NCI-H187 (cell line): ENCODE results near the gene MYO16.
"Not testable (repeated sequence)": the region's sequence is repeated elsewhere in the genome, so short reads cannot be mapped to it uniquely, and the experiment has no call there.

Experiments
- DNase-seq, 2 experiments: peaks; one replicate each; lab custom pipeline; 2025; lab: John Stamatoyannopoulos, UW

The MYO16 gene

DNA sequence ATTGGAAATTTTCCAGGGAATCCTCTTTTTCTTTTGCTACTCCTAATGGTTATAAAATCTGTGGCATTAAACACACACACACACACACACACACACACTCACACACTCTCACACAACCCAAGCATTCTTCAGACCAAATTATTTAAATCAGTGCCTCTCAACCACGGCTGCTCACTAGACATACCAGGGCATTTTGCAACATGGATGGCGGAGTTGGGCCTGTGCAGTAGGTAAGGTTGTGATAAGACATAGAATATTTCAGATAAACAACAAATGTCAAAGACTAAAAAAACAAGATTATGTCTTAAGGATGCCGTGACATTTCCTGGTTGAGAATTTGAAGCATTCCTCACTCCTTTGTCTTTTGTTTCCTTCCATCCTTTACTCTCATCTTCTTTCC is 443.1 kb downstream of the MYO16 start:
- DNase-seq, result no peak

DNA sequence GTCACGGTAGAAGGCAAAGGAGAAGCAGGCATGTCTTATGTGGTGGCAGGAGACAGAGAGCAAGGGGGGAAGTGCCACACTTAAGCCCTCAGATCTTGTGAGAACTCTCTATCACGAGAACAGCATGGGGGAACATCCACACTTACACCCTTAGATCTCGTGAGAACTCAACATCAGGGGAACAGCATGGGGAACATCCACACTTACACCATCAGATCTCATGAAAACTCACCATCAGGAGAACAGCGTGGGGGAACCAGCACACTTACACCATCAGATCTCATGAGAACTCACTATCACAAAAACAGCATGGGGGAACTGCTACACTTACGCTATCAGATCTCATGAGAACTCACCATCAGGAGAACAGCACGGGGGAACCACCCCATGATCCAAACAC is 445.0 kb downstream of the MYO16 start:
- no peak for DNase-seq

DNA sequence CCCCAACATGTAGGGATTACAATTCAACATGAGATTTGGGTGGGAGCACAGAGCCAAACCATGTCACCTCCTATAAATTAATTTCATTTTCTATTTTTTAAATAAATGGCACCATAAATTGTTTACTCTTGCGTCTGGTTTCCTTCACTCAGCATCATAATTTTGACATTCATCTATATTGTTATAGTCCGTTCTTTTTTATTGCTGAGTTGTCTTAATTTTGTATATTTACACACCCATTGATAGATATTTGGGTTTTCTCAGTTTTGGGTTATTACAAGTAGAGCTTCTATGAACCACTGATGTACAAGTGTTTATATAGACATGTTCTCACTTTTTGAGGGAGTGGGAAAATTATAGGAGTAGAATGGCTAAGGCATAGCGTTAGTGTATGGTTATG is 445.4 kb downstream of the MYO16 start:
- DNase-seq, result no peak

DNA sequence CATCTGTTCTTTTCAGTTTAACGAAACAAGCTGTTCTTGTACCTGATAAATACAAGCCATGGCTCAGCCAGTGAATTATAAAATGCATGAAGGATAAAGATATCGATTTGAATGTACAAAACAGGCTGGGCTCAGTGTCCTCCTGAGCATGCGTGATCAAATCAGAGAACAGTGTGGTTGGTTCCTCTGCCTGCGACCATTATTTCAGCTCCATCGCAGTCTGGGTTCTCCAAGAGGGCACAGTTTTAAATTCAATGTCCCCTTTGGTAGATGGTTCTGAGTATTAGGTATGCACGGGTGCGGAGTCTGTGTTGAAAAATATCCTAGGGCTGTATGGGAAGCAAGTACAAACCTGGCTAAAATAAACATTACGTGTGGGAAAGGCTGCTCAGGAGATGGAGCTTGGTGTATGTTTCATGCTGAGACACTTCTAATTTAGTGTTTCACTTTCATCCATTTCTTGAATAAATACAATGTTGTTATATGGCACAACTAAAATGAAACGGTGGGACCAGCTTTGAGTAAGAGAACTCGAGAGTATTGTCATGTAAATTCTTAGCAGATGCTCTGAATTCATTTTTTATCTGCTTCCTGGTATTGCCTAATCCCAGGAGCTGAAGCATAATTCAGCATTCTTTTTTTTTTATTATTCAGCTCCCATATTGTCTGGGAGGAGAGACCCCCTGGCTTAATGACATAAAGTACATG is 458.7 kb downstream of the MYO16 start:
- no peak for DNase-seq

DNA sequence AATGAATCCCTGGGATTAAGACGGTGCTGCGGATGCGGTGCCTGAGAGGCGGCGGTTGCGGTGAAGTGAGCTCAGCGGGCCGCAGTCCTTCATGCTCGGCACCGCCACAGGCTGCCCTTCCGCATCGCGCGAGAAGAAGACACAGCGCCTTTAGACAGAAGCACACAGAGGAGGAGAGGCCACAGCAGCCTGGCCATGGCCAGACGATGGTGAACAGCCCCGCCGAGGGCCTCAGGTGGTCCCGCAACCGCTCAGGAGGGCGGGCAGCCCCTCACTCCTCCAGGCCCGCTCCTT is 459.2 kb downstream of the MYO16 start:
- DNase-seq, result no peak

DNA sequence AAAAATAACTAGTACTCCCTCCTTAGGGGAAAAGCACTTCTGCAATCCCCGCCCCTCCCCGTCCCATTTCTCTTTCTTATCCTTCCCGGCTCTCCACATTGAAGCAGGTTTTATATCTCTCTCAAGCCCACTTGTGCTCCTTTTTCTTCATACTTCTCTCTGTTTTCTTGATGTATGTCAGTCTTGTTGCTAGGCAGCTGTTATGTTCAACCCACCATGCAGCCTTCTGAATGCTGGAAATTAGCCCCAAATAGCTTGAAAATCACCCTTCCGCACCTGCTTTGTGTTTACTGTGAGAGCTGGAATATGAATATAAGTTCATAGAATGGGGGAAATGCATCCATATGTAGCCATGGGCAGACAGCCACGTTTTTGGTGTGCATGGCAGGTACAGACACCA is 461.4 kb downstream of the MYO16 start:
- no peak for DNase-seq

DNA sequence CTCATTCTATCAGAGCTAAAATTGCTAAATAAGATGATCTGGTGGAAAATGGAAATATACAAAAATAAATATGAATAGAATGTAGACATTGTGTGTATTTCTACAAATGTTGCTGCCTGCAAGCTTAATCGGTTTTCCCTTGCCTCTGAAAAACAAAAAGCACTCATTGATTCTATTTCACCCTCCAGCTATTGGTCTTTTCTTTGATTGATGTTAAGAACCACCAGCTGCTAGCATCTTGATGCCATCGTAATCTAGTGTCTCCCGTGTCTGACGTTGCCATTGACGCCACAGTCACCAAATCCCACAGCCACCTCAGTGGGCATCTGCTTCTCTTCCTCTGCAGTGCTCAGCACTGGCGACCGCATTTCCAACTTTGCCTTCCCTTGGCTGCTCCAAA is 461.8 kb downstream of the MYO16 start:
- DNase-seq, result no peak

DNA sequence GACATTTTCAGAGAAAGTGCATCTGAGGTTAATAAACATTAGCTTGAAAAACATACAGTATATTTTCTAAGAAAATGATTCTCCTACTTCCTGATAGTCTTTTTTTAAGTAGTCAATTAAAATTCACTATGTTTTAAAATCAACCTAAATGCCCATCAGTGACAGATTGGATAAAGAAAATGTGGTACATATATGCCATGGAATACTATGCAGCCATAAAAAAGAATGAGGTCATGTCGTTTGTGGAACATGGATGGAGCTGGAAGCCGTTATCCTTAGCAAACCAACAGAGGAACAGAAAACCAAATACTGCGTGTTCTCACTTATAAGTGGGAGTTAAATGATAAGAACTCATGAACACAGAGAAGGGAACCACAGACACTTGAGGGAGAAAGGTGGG is 462.8 kb downstream of the MYO16 start:
- not testable (repeated sequence) for DNase-seq

DNA sequence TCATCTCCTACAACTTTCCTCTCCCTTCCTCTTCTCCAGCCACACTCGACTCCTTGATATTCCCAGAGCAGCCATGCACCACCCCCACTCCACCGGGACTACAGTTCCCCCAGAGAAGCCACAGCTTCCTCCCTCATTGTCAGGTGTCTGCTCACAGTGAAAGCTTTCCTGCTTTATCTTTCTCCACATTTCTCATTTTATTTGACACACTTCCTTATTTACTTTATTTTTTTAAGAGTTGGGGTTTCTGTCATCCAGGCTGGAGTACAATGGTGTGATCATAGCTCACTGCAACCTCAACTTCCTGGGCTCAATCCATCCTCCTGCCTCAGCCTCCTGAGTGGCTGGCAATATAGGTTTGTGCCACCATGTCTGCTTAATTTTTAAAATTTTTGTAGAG is 464.6 kb downstream of the MYO16 start:
- DNase-seq, result no peak

DNA sequence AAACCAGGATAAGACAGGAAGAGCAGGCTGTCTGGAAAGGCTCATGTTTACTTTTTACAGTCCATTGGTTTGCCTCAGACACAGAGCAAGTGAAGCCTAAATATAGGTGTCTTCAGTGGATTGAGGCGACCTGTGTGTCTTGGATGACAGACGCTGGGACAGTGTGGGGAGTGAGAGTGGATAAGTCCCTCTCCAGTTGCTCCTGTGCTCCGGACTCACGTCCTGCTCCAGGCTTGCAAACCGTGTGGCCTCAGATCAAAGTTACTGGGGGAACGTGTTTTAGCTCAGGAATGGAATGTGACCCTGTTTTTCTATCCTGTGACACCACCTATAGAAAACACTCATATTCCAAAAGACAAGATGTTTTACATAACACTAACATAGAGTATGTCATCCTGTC is 465.7 kb downstream of the MYO16 start:
- DNase-seq, result no peak

DNA sequence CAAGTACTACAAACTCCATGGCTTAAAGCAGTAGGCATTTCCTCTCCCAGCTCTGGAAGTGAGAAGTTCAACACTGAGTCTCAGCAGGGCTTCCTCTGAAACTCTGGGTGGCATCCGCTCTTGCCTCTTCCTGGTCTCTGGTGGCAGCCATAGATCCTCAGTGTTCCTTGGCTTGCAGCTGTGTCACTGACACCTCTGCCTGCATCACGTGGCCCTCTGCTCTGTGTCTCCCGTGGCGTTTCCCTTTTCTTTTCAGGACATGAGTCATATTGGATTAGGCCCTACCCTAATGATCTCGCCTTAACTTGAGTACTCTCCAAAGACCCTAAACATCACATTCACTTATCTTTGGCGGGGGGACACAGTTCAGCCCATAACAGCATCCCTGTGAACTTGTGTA is 466.7 kb downstream of the MYO16 start:
- no peak for DNase-seq

DNA sequence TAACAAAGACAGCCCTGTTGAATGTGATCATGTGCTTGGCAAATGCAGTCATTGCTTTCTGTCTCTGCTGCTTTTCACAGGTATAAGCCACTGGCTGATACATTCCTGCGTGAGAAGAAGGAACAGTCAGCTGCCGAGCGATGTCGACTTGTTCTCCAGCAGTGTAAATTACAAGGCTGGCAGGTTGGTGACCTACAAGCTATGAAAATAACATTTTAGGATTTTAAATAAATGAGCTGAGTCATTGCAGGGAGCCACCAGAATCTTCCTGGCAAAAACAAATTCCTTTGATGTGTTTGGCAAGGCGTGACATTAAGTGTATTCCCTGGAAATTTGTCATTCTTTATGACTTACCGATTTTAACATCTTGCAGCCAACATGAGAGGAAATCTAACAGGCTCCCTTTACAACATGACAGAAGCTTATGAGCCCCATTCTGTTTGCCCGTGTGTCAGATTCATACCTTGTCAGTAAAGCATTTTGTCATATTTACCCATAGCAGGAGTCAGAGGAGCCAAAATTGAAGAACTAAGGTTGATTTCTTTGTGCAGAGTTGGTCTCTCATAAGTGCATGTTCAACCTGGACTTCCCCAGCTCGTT is 471.4 kb downstream of the MYO16 start:
- no peak for DNase-seq

DNA sequence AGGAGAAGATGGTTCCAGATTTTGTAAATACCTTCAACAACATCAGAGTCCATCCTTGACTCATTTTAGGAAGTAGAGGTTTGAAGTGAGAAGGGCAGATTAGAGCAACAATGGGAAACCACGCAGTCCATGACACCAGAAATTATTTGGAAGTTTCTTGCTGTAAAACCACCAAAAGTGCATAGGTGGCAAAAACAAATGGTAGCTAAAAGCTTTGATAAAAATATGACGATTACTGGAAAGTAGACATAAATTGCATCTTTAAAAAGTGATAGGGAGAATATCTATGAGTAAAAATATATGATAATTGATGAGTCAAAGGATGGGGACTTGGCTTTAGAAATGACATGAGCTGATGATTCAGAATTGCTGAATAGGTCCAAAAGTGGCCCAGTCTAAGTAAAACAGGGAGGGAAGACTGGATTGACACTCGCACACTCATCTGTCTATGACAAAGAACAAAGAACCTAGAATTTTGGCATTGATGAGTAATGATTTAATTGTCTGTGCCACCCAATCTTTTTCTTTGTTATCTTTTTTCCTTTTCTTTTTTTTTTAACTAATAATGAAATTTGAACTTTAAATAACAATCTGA is 472.2 kb downstream of the MYO16 start:
- no peak for DNase-seq

DNA sequence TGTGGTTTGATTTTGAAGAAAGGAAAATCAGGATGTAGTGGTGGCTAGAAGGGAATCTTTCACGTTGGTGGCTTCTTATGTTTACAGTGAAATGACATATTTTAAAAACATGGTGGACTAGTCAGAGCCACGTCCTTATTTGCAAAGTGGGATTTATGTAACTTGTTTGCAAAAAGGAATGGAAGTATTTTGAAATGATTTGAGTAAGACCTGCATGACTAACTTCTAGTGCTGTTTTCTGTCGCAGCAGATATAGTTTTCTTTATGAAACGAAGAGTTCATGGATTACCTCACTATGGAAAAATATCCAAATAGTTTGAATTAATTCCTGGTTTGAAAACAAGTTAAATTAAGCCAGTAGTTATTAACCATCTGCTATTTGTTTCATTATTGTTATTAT is 476.5 kb downstream of the MYO16 start:
- DNase-seq, result no peak

DNA sequence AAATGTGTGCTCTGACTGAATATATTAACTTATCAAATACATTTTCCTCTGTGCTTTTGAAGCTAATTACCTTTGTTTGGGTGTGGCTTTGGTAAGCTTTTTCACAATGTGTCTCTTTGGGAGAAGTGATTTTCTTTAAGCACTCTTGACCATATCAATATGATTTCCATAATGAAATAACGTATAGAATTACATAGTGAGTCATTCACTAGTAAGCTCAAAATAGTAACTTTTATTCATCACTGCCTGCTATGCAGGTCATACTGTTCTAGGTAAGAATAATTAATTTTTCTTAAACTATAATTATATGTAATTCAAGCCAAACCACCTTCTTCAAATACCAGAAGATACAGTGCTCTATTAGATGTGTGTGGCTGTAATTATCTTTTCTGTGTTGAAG is 480.7 kb downstream of the MYO16 start:
- DNase-seq, result no peak

DNA sequence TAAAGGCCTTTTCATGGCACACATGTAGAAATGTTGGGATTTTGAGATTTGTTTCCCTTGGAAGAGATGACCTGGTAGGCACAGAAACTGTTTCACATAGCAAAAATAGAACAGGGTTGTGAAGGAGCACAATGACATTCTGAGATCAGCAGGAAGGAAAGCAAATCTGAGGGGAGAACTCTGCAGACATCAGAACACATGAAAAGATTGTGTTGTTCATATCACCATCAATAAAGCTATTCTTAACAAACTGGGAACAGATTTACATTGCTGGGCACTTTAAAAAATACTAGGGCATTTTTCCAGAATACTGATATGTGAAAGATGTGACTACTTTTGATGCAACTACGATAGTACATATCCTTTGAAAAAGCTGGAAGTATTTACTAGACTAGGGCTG is 481.7 kb downstream of the MYO16 start:
- DNase-seq, result no peak

DNA sequence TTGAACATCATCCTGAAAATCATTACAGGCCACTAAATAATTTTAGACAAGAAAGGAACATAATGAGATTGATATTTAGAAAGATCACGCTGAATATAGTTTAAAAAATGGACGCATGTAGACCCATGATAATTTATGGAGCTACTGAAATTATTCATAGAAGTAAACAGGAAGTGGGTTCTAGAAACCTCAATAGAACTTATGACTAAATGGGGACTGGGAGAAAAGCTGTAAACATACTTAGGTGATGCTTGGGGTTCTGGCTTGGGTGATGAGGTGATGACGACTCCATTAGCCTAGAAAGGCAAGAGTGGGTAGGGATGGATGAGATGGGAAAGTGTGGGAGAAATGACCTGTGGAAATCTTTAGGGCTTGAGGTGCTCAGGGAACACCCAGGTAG is 484.0 kb downstream of the MYO16 start:
- no peak for DNase-seq

DNA sequence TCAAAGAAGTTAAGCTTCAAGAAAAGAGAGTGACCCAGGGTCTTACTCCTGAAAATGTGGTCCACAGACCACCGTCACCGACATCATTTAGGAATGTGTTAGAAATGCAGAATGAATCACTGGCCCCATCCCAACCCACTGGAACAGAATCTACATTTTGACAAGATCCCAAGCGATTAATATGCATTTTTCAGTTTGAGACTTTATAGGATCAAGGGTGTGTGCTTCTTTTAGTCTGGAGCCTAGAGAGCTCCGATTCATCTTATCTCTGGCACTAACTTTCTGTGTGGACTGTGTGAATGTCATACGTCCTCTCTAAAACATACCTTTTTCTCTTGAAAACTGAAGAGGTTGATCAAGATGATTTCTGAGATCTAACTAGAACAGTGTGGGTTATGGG is 484.8 kb downstream of the MYO16 start:
- DNase-seq, result no peak

DNA sequence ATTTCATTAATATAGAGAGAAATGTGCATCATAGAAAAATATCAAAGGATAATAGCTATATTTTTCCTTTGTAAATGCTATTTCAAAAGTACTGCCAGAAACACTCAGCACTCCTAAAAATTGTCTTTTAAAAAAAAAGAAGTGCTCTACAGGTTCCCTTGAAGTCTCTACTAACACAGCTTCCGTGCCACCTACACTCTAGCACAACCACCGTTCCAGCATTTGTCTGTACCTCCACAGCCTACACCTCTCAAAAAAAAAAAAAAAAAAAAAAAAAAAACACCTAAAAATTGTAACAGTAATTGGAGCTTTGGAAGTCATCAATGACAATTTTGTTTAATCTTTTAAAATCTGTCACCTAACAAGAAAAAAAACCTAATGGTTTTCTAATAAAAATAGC is 485.6 kb downstream of the MYO16 start:
- no peak for DNase-seq

DNA sequence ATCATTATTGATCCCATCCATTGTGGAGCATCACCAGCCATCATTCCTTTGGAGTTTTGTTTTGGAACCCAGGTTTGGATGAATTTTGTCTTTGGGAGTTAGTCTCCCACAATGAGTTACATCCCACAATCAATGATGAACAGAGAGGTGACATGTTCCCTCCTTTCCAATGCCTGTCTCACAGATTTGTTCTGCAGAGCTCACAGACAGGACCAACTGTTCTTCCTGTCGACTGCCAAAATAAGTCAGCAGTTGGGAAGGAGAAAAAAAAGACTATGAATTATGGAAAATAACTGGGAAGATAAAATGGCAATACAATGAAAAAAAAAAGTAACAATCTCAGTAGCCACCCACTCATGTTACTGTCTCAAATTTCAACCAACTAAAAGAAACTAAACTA is 489.1 kb downstream of the MYO16 start:
- no peak for DNase-seq

DNA sequence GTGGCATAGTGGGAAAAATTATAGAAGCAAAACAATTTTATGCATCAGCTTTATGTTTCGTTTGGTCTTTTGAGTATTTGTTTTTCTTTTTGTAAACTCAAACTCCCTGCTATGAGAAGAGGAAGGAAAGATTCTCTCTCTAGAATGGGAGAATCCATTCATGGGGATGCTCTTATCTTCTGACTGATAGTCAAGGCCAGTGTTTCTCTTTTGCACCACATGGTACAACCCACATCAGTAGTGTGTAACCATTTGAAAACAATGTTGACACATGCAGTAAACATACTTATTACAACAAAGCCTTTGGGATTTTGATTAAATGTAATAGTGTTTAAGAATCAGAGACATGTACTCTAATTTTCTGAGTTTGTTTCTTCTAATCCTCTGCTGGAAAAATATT is 490.5 kb downstream of the MYO16 start:
- no peak for DNase-seq

DNA sequence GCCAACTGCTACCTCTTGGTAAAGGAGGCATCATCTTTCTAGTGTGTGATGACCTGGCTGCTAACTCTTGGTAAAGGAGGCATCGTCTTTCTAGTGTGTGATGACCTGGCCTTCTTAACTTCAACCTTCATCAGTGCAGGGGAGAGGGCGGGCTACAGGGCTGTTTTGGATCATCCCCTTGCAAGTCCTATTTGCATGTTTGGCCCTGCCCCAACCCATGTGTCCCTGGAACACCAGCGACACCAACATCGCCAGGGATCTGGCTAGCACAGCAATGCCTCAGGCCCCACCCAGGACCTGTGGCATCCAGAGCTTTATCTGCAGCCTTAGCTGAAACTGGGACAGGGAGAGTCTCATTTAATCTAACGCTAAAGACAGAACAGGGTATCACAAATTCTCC is 492.4 kb downstream of the MYO16 start:
- no peak for DNase-seq

DNA sequence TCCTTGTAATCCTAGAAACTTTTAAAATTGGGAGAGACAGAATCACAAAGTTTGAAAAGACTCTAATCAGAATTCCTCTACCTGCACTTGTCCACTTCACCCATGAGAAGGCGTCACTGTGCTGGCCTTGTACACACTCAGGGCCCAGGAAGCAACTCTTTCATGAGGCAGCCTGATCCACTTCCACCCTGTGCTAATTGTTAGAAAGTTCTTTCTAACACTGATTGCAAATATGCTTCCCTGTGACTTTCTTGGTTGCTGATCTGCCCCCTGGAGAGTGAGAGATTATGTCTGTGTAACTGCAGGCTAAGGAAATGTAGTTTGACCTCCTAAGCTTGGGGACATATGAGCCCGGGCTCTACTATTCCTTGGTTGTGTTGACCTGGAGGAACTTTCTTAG is 494.6 kb downstream of the MYO16 start:
- DNase-seq, result no peak

DNA sequence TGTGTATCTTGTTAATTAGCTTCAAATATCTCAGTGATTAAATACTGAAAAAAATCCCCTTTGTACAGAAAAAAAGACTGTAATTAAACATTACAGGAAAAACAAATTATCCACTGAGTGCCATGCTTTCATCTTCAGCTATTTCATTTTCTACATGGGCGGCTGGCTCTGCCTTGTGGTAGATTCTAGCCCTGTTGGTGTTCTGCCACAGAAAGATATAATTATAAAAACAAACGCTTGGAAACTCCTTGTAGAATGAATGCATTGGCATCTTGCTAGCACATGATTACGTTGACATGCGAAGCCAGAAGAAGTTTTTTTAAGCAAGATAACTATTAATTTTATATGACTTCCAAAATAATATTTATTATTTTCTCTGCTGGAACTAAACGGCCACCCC is 496.8 kb downstream of the MYO16 start:
- no peak for DNase-seq
